Small intestine (tissue), 7 donors: ENCODE results near the gene FRZB. TPM values are rescaled to one million over a fixed set of nuclear protein-coding genes. Genes with fewer than 3 reads are reported as not detected.
"Not testable (repeated sequence)": the region's sequence is repeated elsewhere in the genome, so short reads cannot be mapped to it uniquely, and the experiment has no call there.

ENCODE experiments used
- DNase-seq, 2 donors: peaks; one replicate each; pipeline versions ENCODE4 v3.0.0 to v3.0.0-alpha.2; 2013
- FAIRE-seq: peaks from 2 replicates; lab custom pipeline; 2012; peaks lifted over from hg19 to GRCh38; lab: Jason Lieb, UNC
- H3K27ac ChIP-seq, 3 donors: one replicate each; pipeline ENCODE4 v1.5.1; 2013; ENCODE audit warnings: low read length in 2 of 3, mild to moderate bottlenecking in 2 of 3, control low read depth in 1 of 3, inconsistent platforms in 1 of 3, low read depth in 1 of 3, moderate library complexity in 1 of 3
- H3K27me3 ChIP-seq, 3 donors: one replicate each; pipeline ENCODE4 v1.6.1; 2013; ENCODE audit warnings: low read length in 3 of 3, inconsistent platforms in 1 of 3; ENCODE audit not compliant: control insufficient read depth in 3 of 3, insufficient read depth in 3 of 3
- H3K36me3 ChIP-seq, 3 donors: one replicate each; pipeline ENCODE4 v1.6.1; 2013; ENCODE audit warnings: low read length in 3 of 3, inconsistent platforms in 1 of 3, low read depth in 1 of 3, mild to moderate bottlenecking in 1 of 3, moderate library complexity in 1 of 3; ENCODE audit not compliant: control insufficient read depth in 3 of 3, insufficient read depth in 2 of 3
- H3K4me1 ChIP-seq, 3 donors: one replicate each; pipeline ENCODE4 v1.6.1; 2013; ENCODE audit warnings: low read length in 2 of 3, inconsistent platforms in 1 of 3, low read depth in 1 of 3, mild to moderate bottlenecking in 1 of 3, moderate library complexity in 1 of 3; ENCODE audit not compliant: control insufficient read depth in 3 of 3, insufficient read depth in 2 of 3
- H3K4me3 ChIP-seq, 3 donors: one replicate each; pipeline ENCODE4 v1.5.1; 2013; ENCODE audit warnings: low read length in 3 of 3, control low read depth in 1 of 3, inconsistent platforms in 1 of 3, low read depth in 1 of 3, mild to moderate bottlenecking in 1 of 3, moderate library complexity in 1 of 3
- H3K9me3 ChIP-seq, 2 donors: one replicate each; pipeline ENCODE4 v1.6.1; 2013; ENCODE audit warnings: low read depth in 1 of 2, low read length in 1 of 2; ENCODE audit not compliant: control insufficient read depth in 2 of 2, insufficient read depth in 1 of 2
- WGBS, 3 donors: extraction: QIAGEN DNeasy Blood & Tissue Kit; methylation state at CpG; one replicate each; pipeline ENCODE4 v1.1.7; 2013; 5-methylcytosine and 5-hydroxymethylcytosine counted together
- polyA plus RNA-seq, 4 donors: library from polyadenylated mRNA; stranded (reverse) in 3 of 4; unstranded in 1 of 4; fragments of 200-250 nt in 3 of 4; fragments of 120-200 nt in 1 of 4; gene quantifications; one replicate each; pipeline versions ENCODE4 v1.2.1 to v1.2.3, GENCODE V29; 2013
- donor health status: healthy with polysubstance abuse.
- donor health status: control.
- donor health status: control.
- donor health status: Bipolar disorder and iron deficiency.
- donor health status: healthy.

FRZB gene
- polyA plus RNA-seq, 4 donors = 1.9 to 39.1 (median 3.8) TPM

GRCh38 chr2:182895798-182896197 is 29.4 kb upstream of the FRZB start:
- Histone ChIP-seq H3K9me3 (peaks cover 0 to 10% of the 10 kb centered on the region in 2 donors), H3K27me3 (no peaks in the 10 kb centered on the region), H3K27ac (no peak overlapping the region), H3K4me3 (no peak overlapping the region), H3K4me1 (peaks cover 0 to 4% (median 0%) of the 10 kb centered on the region in 3 donors), H3K36me3 (no peaks in the 10 kb centered on the region)
- DNase-seq (no peak), FAIRE-seq (no peak)
- 88 to 91% (median 90%) methylated on average over 6 of the region's 6 CpGs for WGBS, 3 donors

GRCh38 chr2:182895169-182895568 is 28.7 kb upstream of the FRZB start:
- no peak for DNase-seq
- no peak for FAIRE-seq
- Histone ChIP-seq H3K9me3 (peaks cover 0 to 10% of the 10 kb centered on the region in 2 donors), H3K27ac (no peak overlapping the region), H3K4me1 (peaks cover 0 to 4% (median 0%) of the 10 kb centered on the region in 3 donors), H3K36me3 (no peaks in the 10 kb centered on the region), H3K4me3 (no peak overlapping the region), H3K27me3 (no peaks in the 10 kb centered on the region)
- 91 to 95% (median 92%) methylated on average over 4 of the region's 4 CpGs for WGBS, 3 donors

GRCh38 chr2:182894174-182894573 is 27.7 kb upstream of the FRZB start:
- Histone ChIP-seq H3K9me3 (peaks cover 0 to 10% of the 10 kb centered on the region in 2 donors), H3K4me3 (no peak overlapping the region), H3K27me3 (no peaks in the 10 kb centered on the region), H3K4me1 (peaks cover 0 to 4% (median 0%) of the 10 kb centered on the region in 3 donors), H3K36me3 (no peaks in the 10 kb centered on the region), H3K27ac (no peak overlapping the region)
- WGBS, 3 donors = 95 to 97% (median 96%) methylated on average over 9 of the region's 9 CpGs
- no peak for FAIRE-seq
- DNase-seq = no peak

- H3K9me3 ChIP-seq = peaks cover 0 to 10% of the 10 kb centered on the region in 2 donors
- DNase-seq = no peak
- H3K27me3 ChIP-seq = no peaks in the 10 kb centered on the region
- no peak overlapping the region for H3K4me3 ChIP-seq
- peaks cover 0 to 4% (median 0%) of the 10 kb centered on the region in 3 donors for H3K4me1 ChIP-seq
- 89 to 93% (median 92%) methylated on average over 11 of the region's 11 CpGs for WGBS, 3 donors
- no peak for FAIRE-seq
- no peak overlapping the region for H3K27ac ChIP-seq
- no peaks in the 10 kb centered on the region for H3K36me3 ChIP-seq
These were observed 27.2 kb upstream of the FRZB start for GRCh38 chr2:182893666-182894065.

GRCh38 chr2:182893035-182893434 is 26.6 kb upstream of the FRZB start:
- not testable (repeated sequence) for H3K4me3 ChIP-seq, H3K27ac ChIP-seq, H3K4me1 ChIP-seq, FAIRE-seq, DNase-seq, H3K36me3 ChIP-seq, H3K27me3 ChIP-seq
- peaks cover 0 to 10% of the 10 kb centered on the region in 2 donors for H3K9me3 ChIP-seq
- 91 to 92% (median 92%) methylated on average over 7 of the region's 7 CpGs for WGBS, 3 donors

- peak overlapping the region in 1 of 3 donors; percentile 79 for H3K27ac ChIP-seq
- no peaks in the 10 kb centered on the region for H3K27me3 ChIP-seq
- H3K36me3 ChIP-seq = no peaks in the 10 kb centered on the region
- WGBS, 3 donors = 50 to 57% (median 52%) methylated on average over 4 of the region's 4 CpGs
- no peak for FAIRE-seq
- peaks cover 0 to 10% of the 10 kb centered on the region in 2 donors for H3K9me3 ChIP-seq
- no peak overlapping the region for H3K4me3 ChIP-seq
- DNase-seq = peak in 1 of 2 donors; percentile 26
- H3K4me1 ChIP-seq = peaks cover 0 to 4% (median 0%) of the 10 kb centered on the region in 3 donors
These were observed 25.2 kb upstream of the FRZB start for GRCh38 chr2:182891611-182892010.

GRCh38 chr2:182890773-182891378 is 24.4 kb upstream of the FRZB start:
- peak overlapping the region in 1 of 3 donors; percentile 26 for H3K4me3 ChIP-seq
- 13 to 50% (median 32%) methylated on average over 3 of the region's 3 CpGs for WGBS, 3 donors
- H3K36me3 ChIP-seq = no peaks in the 10 kb centered on the region
- H3K4me1 ChIP-seq = peaks cover 0 to 4% (median 0%) of the 10 kb centered on the region in 3 donors
- no peaks in the 10 kb centered on the region for H3K27me3 ChIP-seq
- H3K27ac ChIP-seq = peak overlapping the region in 1 of 3 donors; percentile 79
- DNase-seq = peak; percentile 11 to 82
- H3K9me3 ChIP-seq = peaks cover 0 to 10% of the 10 kb centered on the region in 2 donors
- FAIRE-seq = no peak

- H3K36me3 ChIP-seq = no peaks in the 10 kb centered on the region
- DNase-seq (peak in 1 of 2 donors; percentile 59), FAIRE-seq (no peak)
- 32 to 69% (median 62%) methylated on average over 7 of the region's 7 CpGs for WGBS, 3 donors
- H3K27ac ChIP-seq = peak overlapping the region in 1 of 3 donors; percentile 79
- peaks cover 0 to 10% of the 10 kb centered on the region in 2 donors for H3K9me3 ChIP-seq
- no peaks in the 10 kb centered on the region for H3K27me3 ChIP-seq
- peak overlapping the region in 1 of 3 donors; percentile 22 for H3K4me3 ChIP-seq
- H3K4me1 ChIP-seq = peaks cover 0 to 4% (median 0%) of the 10 kb centered on the region in 3 donors
These were observed 23.9 kb upstream of the FRZB start for GRCh38 chr2:182890305-182890704.
